Left cardiac atrium (tissue), 4 donors: Measurements from ENCODE around the gene PDGFRA. TPM values are rescaled to one million over a fixed set of nuclear protein-coding genes. Genes with fewer than 3 reads are reported as not detected.

Experiments
- ATAC-seq, 2 donors: fragments of 200-7000 bp; cut with Tn5 transposase; one replicate each; pipeline ENCODE4 v1.9.1; 2020; ENCODE audit warnings: mild to moderate bottlenecking in 2 of 2, moderate library complexity in 2 of 2
- DNase-seq: peaks from one replicate; pipeline ENCODE4 v3.0.0-alpha.2; 2020
- intact Hi-C, 2 donors: fragments of 100-400 bp; cut with DNase I; formaldehyde crosslinking; loops; one replicate each; pipeline versions ENCODE4 v1.14.1 to v1.15.1; 2022 to 2023
- long read RNA-seq: library from polyadenylated mRNA; unstranded; transcript quantifications from one replicate; pipeline ENCODE4 v2.0.0, GENCODE V29; 2021
- total RNA-seq, 2 donors: library from RNA; stranded (reverse); fragmentation: NEBNext Ultra II Directional; extraction: Animal tissue kit (Norgen Biotek cat#: 25700); gene quantifications; one replicate each; pipeline ENCODE4 v1.2.1, GENCODE V29; 2021
- donor health status: DM: no; HTN: yes; CAD: no.
- donor health status: DM: no; HTN: yes; CAD: no; lungs with severe emphysema.
- donor health status: DM: yes; HTN: yes; CAD: no.
- donor health status: Dilated cardiomyopathy.

PDGFRA gene
- total RNA-seq: 10 to 100 TPM; 57.4 to 67.9 TPM
- long read RNA-seq, full-length matches to known transcripts: 4 of 10 reads
- long read RNA-seq, partial matches to known transcripts: 4 of 10 reads
- long read RNA-seq, other reads (novel, unspliced or antisense): 2 of 10 reads

GRCh38 chr4:54228961-54229501 is at the start of gene PDGFRA:
PDGFRA (plus strand) TSS chr4:54229293; CDS start chr4:54258769, 29,476 bp downstream.
- DNase-seq (peak; percentile 68), ATAC-seq (peak; percentile 13 to 23)
- intact Hi-C loops: loop anchor here (5.0 to 10.0 kb wide), 6 partner anchors 322 to 1214 kb away; no protein-coding TSS in a partner anchor

- DNase-seq (no peak), ATAC-seq (no peak)
- intact Hi-C loops: no loop called here
These were observed 44.5 kb upstream of the PDGFRA start for GRCh38 chr4:54184581-54184980.

GRCh38 chr4:54185044-54185780 is 43.9 kb upstream of the PDGFRA start:
- no peak for ATAC-seq

GRCh38 chr4:54185866-54186265 is 43.2 kb upstream of the PDGFRA start:
- DNase-seq (no peak), ATAC-seq (no peak)
- intact Hi-C loops: no loop called here

More at GRCh38 chr4:54185044-54185780, 43.9 kb upstream of the PDGFRA start:
- intact Hi-C loops: no loop called here
- no peak for DNase-seq

- intact Hi-C loops: no loop called here
- no peak for DNase-seq
- ATAC-seq: no peak
These were observed 42.7 kb upstream of the PDGFRA start for GRCh38 chr4:54186371-54186770.

GRCh38 chr4:54187148-54187547 is 41.9 kb upstream of the PDGFRA start:
- intact Hi-C loops: no loop called here
- DNase-seq: peak; percentile 60
- peak; percentile 74 to 77 for ATAC-seq

GRCh38 chr4:54189140-54189539 is 40.0 kb upstream of the PDGFRA start:
- no peak for DNase-seq
- ATAC-seq: no peak
- intact Hi-C loops: no loop called here

GRCh38 chr4:54192811-54193210 is 36.3 kb upstream of the PDGFRA start:
- DNase-seq (no peak), ATAC-seq (no peak)
- intact Hi-C loops: no loop called here

- intact Hi-C loops: no loop called here
- ATAC-seq: no peak
- DNase-seq: no peak
These were observed 31.2 kb upstream of the PDGFRA start for GRCh38 chr4:54197926-54198325.

GRCh38 chr4:54199919-54200318 is 29.2 kb upstream of the PDGFRA start:
- intact Hi-C loops: no loop called here
- ATAC-seq (no peak), DNase-seq (no peak)

- DNase-seq (no peak), ATAC-seq (no peak)
- intact Hi-C loops: loop anchor here in 1 of 2 donors (10.0 kb wide), 1 partner anchor 145 kb away; the partner anchor contains the start of gene CHIC2
These were observed 19.5 kb upstream of the PDGFRA start for GRCh38 chr4:54209617-54210016.

GRCh38 chr4:54213001-54213400 is 16.1 kb upstream of the PDGFRA start:
- intact Hi-C loops: loop anchor here in 1 of 2 donors (10.0 kb wide), 1 partner anchor 148 kb away; the partner anchor contains the start of gene CHIC2
- no peak for ATAC-seq
- no peak for DNase-seq

- DNase-seq (peak; percentile 51), ATAC-seq (peak in 1 of 2 donors; percentile 14)
- intact Hi-C loops: loop anchor here in 1 of 2 donors (10.0 kb wide), 1 partner anchor 149 kb away; the partner anchor contains the start of gene CHIC2
These were observed 15.3 kb upstream of the PDGFRA start for GRCh38 chr4:54213761-54214160.

- ATAC-seq: no peak
- no peak for DNase-seq
- intact Hi-C loops: loop anchor here in 1 of 2 donors (5.0 to 10.0 kb wide), 3 partner anchors 151 to 308 kb away; partner anchors contain the start of gene CHIC2
These were observed 13.6 kb upstream of the PDGFRA start for GRCh38 chr4:54215379-54216077.

- DNase-seq: peak; percentile 83
- peak; percentile 92 to 95 for ATAC-seq
- intact Hi-C loops: loop anchor here in 1 of 2 donors (5.0 to 10.0 kb wide), 3 partner anchors 153 to 311 kb away; partner anchors contain the start of gene CHIC2
These were observed 11.2 kb upstream of the PDGFRA start for GRCh38 chr4:54217642-54218495.

- intact Hi-C loops: loop anchor here in 1 of 2 donors (5.0 to 10.0 kb wide), 3 partner anchors 154 to 311 kb away; partner anchors contain the start of gene CHIC2
- ATAC-seq (no peak), DNase-seq (no peak)
These were observed 10.4 kb upstream of the PDGFRA start for GRCh38 chr4:54218736-54219135.

GRCh38 chr4:54224996-54225597 is 4.0 kb upstream of the PDGFRA start:
- no peak for ATAC-seq
- no peak for DNase-seq
- intact Hi-C loops: loop anchor here (5.0 to 10.0 kb wide), 7 partner anchors 298 to 1210 kb away; no protein-coding TSS in a partner anchor
